CD4-positive, alpha-beta T cell treated with Interferon alpha-2 for 1 hour (primary cell): ENCODE data around the gene CFAP91.
A peak's percentile ranks its signal among the peaks of the same experiment; 100 is the strongest.

Experiments used
- DNase-seq, 2 donors: peaks; one replicate each; pipeline ENCODE4 v3.0.0-alpha.2; 2020 to 2022

The CFAP91 gene

GRCh38 chr3:119702530-119703527 is at the start of gene CFAP91:
CFAP91 (plus strand) TSS chr3:119703022; CDS start chr3:119703099, 77 bp downstream.
- DNase-seq: peak; percentile 91 to 93

GRCh38 chr3:119653876-119654275 is 48.9 kb upstream of the CFAP91 start:
- DNase-seq: no peak

GRCh38 chr3:119657887-119658702 is 44.7 kb upstream of the CFAP91 start:
- DNase-seq: no peak

GRCh38 chr3:119658994-119659393 is 43.8 kb upstream of the CFAP91 start:
- DNase-seq: no peak

- no peak for DNase-seq
Observed at GRCh38 chr3:119659606-119660291, 43.1 kb upstream of the CFAP91 start.

GRCh38 chr3:119660474-119661440 is 42.1 kb upstream of the CFAP91 start, which contains the start of gene POPDC2:
POPDC2 (minus strand) TSS chr3:119660589; CDS start chr3:119660423, 166 bp downstream.
- no peak for DNase-seq

GRCh38 chr3:119662604-119663373 is 40.0 kb upstream of the CFAP91 start:
- no peak for DNase-seq

- DNase-seq: no peak
Observed at GRCh38 chr3:119663885-119664284, 38.9 kb upstream of the CFAP91 start.

- no peak for DNase-seq
Observed at GRCh38 chr3:119664370-119664769, 38.5 kb upstream of the CFAP91 start.

GRCh38 chr3:119664850-119665379 is 37.9 kb upstream of the CFAP91 start:
- DNase-seq: no peak

GRCh38 chr3:119665954-119666559 is 36.8 kb upstream of the CFAP91 start:
- no peak for DNase-seq

- DNase-seq: no peak
Observed at GRCh38 chr3:119669906-119670570, 32.8 kb upstream of the CFAP91 start.

GRCh38 chr3:119672776-119673175 is 30.0 kb upstream of the CFAP91 start:
- no peak for DNase-seq

GRCh38 chr3:119673875-119674274 is 28.9 kb upstream of the CFAP91 start:
- DNase-seq: no peak

- DNase-seq: no peak
Observed at GRCh38 chr3:119675188-119675874, 27.5 kb upstream of the CFAP91 start.

- DNase-seq: no peak
Observed at GRCh38 chr3:119676020-119676419, 26.8 kb upstream of the CFAP91 start.

GRCh38 chr3:119676771-119677640 is 25.8 kb upstream of the CFAP91 start, which contains the start of gene COX17:
COX17 (minus strand) TSS chr3:119677406; CDS start chr3:119677310, 96 bp downstream.
- peak; percentile 98 to 99 for DNase-seq

GRCh38 chr3:119677641-119677934 is 25.2 kb upstream of the CFAP91 start:
- DNase-seq: no peak
